Ovary (tissue), 3 donors: ENCODE data around the gene BCAN.

Experiments used
- CTCF ChIP-seq, 3 donors: fragments of 450-650 bp in 2 of 3; fragments of 200-600 bp in 1 of 3; IDR thresholded peaks; one replicate each; pipeline versions ENCODE4 v1.5.1 to v1.8.0; 2016 to 2022; ENCODE audit warnings: antibody characterized with exemption in 3 of 3, mild to moderate bottlenecking in 1 of 3
- EP300 ChIP-seq: sonication (generic); formaldehyde crosslinking; IDR thresholded peaks from one replicate; pipeline ENCODE4 v1.6.1; 2017; ENCODE audit warnings: antibody characterized with exemption
- POLR2A ChIP-seq: fragments of 450-650 bp; IDR thresholded peaks from one replicate; pipeline ENCODE4 v1.6.1; 2017; ENCODE audit warnings: antibody characterized with exemption, mild to moderate bottlenecking, moderate library complexity
- donor health status: DM: no; HTN: no; CAD: no.

GRCh38 chr1:156698995-156699394 lies 57.1 kb downstream of the BCAN start:
- TF ChIP-seq CTCF (IDR thresholded peaks at IDR 0.05) (no peak), POLR2A (no peak), EP300 (no peak)
